DND-41 (cell line): ENCODE results near the gene ECHDC3.

Experiments used
- CTCF ChIP-seq: IDR thresholded peaks from 2 replicates; pipeline ENCODE4 v1.5.1; 2012; ENCODE audit warnings: borderline replicate concordance, low read length, moderate library complexity, mild to moderate bottlenecking; ENCODE audit not compliant: poor library complexity, severe bottlenecking; ENCODE audit errors: extremely low read depth
- EZH2 ChIP-seq: IDR thresholded peaks from 3 replicates; pipeline ENCODE4 v1.6.1; 2012; ENCODE audit warnings: borderline replicate concordance, low read depth, mild to moderate bottlenecking, moderate library complexity, low read length, inconsistent platforms; ENCODE audit not compliant: severe bottlenecking

DNA sequence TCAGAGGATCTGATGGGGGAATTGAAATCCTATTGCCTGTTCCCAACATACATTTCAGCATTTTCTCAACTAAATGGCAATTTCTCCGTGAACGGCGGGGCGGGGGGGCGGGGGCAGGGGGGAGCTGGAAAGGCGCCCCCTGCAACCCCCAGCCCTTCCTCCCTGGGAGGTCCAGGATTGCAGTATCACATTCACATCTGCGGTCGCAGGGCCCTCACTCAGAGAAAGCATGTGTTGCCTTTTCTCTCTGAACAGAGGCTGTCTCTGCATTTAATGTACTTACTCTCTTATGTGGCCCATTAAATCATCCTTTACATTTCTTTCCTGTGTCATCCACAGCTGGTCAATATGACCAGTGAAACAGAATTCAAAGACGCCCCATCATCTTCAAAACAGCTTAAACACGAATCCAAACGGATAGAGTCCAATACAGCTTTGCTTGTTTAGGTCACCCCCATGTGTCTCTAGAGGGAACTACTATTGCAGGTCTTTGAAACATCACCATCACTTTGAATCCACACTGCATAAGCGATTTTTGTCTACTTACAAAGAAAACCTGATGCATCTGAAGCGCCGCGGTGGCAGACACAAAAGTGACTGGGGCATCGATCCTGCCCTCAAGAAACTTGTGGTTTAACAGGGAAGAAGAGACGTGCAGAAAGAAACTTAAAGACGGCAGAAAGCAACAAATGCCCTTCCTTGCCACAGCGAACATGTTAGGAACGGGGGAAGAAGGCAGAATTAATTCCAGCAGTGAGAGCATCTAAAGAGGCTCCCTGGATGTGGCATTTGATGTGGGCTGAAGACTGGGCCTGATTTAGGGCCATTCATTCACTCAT is 17.0 kb upstream of the ECHDC3 start:
- TF ChIP-seq EZH2 (no peak), CTCF (peak; percentile 60)
